LHCN-M2 (cell line): ENCODE data around the gene RDX. TPM values are rescaled to one million over a fixed set of nuclear protein-coding genes. Genes with fewer than 3 reads are reported as not detected.

Experiments
- DNase-seq: peaks from one replicate; pipeline ENCODE4 v3.0.0-alpha.2; 2012; ENCODE audit warnings: low read depth
- total RNA-seq: library from RNA; depleted of rRNA; stranded (reverse); fragments of >200 nt; gene quantifications from 2 replicates; pipeline ENCODE4 v1.2.3, GENCODE V29; 2014

Gene RDX
- total RNA-seq, 1 experiment from 2014 or later, result 109 TPM

DNA sequence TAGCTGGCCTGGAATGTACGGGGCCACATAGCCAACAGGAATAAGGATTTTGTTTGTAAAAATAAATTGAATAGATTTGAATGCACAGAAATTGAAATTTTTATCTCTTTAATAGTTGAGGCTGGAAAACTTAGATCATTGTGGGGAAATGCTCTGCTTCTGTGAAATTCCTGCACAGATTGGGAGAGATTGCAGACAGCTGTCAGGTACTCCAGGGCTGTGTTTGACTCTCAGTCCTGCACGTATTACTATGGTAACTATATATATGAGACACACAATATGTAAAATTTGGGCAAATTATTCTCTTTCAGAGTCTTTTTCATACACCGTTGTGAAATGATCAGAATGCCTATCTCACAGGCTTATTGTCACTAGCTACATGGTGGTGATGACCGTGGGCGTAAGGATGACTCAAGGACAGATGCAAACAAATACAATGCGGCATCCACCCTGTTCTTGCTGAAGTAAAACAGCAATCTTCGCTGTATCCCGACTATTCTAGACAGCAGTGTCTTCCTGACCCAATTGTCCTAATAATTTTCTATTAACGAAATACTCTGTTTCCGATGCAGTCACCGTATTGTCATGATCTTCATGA, 123.8 kb downstream of the RDX start:
- no peak for DNase-seq

DNA sequence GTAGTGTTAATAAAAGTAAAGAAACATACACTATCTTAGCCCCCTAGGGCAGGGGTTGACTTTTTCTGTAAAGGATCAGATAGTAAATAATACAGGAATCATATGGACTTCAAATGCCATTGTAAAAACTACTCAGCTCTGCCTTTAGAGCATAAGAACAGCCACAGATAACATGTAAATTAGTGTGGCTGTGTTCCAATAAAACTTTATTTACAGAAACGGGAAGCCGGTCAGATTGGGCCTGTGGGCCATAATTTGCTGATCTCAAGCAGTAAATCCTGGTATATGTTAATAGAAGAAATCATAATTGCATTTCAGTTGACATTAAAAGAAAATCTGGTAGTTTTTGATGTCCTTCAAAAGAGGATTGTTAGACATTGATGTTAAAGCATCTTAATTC, 126.7 kb downstream of the RDX start:
- no peak for DNase-seq

DNA sequence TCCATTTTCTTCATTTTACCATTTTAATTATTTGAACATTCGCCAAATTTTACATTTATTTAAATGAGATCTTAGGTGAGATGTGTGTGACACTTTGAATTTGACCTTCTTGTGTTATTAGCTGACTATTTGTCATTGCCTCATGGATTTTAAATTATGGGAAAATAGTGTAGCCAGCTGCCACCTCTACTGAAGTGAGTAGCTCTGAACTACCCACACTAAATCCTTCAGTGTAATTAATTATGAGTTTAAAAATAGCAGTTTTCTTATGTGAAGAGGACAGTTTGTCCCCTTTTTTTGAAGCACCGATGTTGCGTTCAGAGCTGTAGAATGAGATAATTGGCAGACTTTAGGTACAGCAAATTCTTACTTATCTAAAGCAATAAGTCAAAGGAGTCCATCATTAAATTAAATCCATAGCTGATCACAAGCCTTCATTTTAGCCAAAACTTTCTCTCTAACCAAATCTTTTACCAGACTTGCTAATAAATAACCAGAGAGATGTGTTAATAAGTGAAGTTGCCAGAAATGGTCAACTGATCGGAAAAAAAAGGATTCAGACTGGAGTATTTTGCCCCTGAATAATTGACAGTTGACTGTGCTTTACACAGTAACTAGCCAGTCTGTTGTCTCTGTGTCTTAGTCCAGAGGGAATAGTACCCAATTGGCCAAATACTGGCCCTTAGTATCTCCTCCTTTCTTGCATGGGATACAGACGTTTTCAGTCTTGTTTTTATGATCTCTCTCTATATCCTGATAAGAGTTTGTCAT, 128.2 kb downstream of the RDX start:
- DNase-seq, result no peak

DNA sequence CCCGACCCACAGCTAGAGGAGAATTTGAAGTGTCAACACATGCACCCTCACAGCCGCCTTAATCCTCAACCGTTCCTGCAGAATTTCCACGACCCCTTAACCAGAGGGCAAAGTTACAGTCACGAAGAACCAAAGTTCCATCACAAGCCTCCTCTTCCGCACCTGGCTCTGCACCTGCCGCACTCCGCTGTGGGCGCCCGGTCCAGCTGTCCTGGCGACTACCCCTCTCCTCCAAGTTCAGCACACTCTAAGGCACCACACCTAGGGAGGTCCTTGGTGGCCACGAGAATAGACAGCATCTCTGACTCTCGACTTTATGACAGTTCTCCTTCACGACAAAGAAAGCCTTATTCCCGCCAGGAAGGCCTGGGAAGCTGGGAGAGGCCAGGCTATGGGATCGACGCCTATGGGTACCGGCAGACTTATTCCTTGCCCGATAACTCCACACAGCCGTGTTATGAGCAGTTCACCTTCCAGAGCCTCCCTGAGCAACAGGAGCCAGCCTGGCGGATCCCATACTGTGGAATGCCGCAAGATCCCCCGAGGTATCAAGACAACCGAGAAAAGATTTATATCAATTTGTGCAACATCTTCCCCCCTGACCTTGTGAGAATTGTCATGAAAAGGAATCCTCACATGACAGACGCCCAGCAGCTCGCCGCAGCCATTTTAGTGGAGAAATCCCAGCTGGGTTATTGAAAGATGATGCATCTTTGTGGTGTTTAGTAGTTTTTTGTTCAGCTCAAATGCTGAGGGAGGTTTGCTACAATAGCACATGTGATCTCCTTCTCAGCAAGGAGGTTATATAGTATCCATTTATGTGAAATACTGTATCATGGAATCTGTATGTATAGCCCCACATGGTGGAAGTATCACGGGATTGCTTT, 131.1 kb downstream of the RDX start:
- DNase-seq, result no peak

DNA sequence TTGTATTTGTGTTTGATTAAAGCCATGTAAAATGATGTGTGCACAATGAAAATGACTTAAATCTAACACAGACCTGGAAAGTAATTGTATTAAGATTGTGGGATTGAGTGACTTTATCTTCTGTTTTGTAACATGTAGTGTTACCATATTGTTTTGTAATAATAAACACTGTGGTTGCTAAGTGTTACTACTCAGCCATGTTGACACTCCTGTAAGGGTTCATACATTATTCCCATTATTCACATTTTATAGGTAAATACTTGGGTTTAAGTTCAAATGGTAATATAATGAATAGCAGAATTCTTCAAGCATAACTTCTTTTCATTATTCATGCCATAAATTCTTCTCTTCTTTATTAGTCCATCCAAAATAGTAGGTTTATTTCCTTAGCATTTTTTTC, 134.2 kb downstream of the RDX start:
- no peak for DNase-seq

DNA sequence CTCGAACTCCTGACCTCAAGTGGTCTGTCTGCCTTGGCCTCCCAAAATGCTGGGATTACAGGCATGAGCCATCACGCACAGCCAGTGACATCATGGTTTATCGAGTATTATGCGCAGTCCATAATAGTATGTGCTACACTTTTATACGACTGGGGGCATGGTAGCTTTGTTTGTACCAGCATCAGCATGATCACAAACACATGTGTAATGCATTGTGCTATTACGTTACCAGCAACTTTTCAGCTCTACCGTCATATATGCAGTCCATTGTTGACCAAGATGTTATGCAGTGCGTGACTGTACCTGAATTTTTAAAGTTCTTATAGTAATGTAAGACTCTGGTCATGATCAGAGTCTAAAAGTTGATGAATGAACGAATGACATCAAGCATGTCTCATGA, 135.4 kb downstream of the RDX start:
- no peak for DNase-seq

DNA sequence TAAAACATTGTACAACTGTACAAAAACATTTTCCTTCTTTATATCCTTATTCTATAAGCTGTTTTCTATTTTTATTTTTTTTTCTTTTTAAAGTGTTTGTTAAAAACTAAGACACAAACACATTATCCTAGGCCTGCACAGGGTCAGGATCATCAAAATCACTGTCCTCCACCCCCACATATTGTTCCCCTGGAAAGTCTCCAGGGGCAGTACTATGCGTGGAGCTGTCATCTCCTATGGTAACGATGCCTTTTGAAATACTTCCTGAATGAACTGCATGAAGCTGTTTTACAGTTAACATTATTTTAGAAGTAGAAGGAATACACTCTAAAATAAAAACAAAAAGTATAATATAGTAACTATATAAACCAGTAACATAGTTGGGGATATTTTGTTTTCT, 136.0 kb downstream of the RDX start:
- no peak for DNase-seq

DNA sequence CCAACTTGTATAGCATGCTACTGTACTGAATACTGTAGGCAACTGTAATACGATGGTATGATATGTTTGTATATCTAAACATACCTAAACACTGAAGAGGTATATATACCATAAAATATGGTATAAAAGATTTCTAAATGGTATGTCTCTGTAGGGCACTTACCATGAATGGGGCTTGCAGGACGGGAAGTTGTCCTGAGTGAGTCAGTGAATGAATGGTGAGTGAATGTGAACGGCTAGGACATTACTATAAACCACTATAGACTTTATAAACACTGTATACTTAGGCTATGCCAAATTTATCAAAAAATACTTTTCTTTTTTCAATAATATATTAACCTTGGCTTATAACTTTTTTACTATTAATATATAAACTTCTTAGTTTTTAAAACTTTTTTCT, 136.4 kb downstream of the RDX start:
- DNase-seq, result no peak

DNA sequence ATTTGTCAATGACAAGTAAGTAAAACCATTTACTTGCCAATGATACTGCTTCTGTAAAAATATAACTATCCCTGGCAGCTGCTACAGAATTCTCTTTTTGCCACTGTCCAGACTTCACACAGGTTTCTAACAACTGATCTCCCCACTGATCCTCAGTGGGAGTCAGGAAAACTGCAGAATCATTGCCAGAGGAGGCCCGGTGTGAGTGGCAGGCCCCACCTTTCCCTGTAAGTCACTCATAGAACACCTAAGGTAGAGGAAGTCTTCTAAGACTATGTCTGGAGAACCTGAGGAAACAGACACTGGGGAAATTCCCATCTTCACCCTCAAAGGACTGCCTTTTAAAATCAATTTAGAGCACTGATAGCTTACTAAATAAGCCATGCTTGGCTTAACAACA, 136.9 kb downstream of the RDX start:
- DNase-seq, result no peak

DNA sequence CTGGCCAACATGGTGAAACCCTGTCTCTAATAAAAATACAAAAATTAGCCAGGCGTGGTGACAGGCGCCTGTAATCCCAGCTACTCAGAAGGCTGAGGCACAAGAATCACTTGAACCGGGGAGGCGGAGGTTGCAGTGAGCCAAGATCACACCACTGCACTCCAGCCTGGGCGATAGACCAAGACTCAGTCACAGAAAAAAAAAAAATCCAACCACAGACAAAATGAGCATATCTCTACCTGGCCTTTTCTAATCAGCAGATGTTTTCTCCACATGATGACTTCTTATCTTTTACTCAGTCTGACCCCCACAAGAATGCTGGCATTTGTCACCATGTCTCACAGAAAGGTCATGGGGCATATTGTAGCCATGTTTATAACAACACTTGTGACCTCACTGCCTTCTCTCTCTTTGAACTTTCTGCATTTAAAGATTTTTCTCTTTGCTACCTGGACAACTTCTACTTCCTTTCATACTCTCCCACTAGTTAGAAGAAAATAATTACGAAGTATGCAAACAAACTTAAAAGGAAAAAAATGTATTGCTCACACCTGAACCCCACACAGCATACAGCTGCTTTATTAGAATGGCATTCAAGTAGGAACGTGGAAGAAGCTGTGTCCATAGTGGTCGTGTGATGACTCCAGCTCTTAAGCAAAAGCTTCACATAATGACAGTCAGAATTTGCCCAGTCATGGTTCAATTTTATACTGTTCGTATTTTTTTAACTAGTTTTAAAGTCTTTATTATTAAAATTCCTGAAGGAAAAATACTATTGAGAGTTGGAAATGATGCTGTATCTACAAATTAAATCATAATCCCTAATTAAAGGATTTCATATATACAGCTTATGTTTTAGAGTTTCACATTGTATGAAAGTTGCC, 137.9 kb downstream of the RDX start:
- no peak for DNase-seq

DNA sequence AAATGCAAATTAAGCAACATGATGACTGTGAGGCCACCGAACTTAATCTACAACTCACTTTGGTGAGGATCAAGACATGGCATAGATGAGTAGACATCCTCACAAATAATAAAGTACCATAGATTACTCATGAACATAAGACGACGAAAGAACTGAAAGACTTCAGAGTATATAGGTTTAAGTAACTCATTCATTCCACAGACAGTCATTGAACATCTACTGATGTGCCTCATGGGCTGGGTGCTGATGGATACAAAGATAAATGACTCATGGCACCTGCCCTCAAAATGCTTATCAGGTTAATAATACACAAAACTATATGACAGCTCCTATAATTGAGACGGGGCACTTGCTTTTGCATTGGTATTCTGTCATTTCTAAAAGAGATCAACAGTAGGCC, 139.9 kb downstream of the RDX start:
- DNase-seq, result no peak

DNA sequence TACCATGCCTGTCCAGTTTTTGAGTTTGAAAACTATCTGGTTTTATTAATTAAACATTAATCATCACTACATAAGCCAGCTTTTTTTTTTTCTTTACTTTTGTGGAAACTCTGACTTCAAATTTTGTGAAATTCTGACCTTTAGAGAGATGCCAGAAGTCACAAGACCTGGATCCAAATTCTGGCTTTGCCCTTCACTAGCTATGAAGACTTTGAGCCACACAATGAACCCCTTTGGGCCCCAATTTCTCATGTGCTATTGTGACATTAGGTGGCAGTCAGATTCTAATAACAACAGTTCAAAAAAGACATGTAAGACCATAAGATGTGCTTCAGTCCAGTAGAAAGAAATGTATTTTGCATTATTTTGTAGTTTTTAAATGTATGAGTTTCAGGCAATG, 142.9 kb downstream of the RDX start:
- DNase-seq, result no peak

DNA sequence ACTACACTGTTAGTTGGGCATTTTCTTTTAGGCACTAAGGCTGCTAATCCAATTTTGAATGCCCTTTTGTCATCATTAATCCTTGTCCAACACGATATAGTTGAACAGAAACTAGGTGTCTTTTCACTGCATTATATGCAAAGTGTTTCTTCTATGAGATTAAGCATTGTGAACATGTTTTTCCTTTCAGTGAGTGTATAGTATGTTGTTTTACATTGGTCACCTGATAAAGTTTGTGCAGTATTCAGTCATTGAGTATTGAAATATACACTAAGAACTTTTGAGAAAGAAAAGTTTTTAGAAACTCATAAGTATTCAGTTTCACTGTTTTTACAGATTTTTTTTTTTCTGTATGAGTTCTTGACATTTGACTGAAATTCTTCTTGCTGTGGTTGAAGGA, 144.2 kb downstream of the RDX start:
- DNase-seq, result no peak

DNA sequence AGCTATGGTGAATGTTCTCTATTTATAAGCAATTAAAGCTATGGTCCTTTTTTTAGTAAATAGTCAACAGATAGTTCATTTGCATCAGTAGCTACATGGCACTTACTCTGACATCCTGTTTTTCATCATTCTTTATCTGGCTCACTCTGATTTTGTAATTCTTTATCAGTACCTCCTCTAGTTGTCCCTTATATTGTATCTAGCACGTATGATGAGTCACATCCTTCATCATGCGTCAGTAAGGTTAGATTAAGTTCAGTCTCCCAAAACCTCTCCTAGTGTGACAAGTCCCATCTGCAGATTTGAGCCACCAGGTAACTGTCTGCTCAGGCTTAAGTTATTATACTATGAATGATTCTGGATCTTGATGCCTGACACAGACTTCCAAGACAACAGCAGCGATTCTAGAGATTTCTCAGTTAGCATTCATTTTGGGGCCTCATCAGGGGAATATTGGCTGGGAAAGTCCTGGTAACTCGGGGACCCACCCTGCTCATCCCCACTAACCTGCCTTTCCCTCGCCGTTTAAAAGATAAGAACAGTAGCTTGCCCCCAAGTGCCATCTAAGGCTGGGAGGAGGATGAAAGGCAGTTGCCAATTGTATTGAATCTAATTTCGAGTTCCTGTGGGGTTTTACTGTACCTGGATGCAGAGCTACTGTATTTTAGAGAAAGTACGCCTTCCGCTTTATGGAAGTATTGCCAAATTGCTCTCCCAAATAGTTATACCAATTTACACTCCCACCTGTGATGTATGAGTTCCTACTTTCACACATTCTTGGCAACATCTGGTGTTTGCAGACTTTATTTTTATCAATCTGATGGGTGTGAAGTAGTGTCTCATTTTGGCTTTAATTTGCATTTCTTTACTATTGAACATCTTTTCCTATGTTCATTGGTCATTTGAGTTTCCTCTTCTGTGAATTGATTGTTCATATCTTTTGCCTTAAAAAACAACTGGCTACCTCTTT, 147.4 kb downstream of the RDX start:
- peak; percentile 71 for DNase-seq

DNA sequence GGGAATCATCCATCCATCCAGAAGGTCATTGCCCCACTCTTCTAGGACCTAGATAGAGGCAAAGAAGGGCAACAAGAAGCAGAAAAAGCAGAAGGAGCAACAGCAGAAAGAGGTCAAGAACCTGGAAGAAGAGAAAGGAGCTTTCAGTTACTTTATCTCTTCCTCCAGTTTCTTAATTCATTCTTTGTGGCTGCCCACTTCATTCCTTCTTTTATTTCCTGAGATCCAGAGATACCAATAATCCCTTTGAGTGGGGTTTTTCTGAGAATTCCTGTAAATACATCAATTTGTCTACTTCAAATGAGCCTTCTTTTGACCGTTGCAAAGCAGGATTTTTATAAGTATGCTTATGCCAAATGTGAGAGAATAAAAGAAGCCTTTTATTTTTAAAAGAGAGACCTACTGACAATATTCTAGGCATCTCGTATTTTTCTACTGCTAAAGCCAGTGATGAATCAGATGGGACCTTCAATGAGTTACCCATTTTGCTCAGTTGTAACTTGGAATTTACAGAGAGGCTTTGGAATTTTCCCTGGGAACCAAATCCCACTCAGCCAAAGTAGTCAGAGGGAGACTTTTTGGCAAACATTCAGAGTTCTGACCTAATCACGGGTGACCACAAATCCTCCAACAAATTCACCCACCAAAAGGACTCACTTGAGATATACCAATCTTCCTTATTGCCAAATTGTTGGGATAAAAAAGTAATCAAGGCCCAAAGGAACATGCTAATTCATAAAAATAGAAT, 148.3 kb downstream of the RDX start:
- peak; percentile 79 for DNase-seq

DNA sequence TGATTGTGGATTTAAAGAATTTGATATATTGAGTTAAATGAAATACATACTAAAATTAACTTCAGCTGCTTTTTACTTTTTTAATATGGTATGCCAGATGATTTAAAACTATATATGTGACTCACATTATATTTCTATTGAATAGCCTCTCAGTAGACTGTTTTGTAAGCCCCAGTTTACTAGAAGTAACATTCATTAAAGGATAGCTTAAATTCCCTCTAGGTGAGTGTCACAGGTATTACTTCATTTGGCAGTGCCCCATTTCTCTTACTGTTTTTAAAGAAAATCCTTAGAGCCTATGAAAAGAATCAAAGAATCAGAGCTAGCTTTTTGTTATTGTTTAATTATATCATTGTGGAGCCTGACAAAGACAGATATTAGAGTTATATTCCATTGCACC, 154.6 kb downstream of the RDX start:
- no peak for DNase-seq

DNA sequence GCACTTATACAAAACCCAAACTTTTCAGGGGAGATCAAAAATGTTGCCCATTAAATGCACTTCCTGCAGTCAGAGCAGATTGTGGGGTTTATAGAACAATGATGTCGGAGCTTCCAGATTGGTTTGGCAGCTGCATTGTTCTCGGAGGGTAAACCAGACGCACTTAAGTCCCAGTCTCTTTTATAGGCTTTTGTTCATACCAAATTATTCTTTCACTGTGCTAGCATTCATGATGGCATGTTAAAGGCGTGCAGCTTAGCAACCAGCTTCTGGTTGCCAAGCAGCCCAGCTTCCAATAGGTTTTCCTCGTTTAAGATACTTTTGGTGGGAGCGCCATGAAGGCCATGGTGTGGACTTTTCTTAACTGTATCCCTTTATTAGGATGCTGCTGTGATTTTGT, 162.3 kb downstream of the RDX start:
- DNase-seq, result no peak

DNA sequence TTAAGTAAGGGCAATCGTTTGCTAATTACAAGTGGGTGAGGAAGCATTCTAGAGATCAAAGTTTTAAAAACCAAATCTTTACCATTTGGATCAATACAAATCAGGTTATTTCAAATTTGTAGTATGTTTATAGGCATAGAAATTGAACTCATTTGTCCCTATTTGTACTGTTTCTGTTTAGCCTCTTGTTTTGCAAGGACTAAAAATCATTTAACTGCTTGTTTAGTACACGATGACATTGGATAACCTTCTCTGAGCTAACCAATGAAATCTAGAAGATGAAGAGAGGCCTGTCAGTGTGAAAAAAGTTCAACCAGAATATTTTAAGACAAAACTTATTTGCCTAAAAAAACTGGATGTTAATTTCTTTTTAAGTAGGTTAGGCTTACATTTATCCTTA, 163.3 kb downstream of the RDX start:
- DNase-seq, result no peak

DNA sequence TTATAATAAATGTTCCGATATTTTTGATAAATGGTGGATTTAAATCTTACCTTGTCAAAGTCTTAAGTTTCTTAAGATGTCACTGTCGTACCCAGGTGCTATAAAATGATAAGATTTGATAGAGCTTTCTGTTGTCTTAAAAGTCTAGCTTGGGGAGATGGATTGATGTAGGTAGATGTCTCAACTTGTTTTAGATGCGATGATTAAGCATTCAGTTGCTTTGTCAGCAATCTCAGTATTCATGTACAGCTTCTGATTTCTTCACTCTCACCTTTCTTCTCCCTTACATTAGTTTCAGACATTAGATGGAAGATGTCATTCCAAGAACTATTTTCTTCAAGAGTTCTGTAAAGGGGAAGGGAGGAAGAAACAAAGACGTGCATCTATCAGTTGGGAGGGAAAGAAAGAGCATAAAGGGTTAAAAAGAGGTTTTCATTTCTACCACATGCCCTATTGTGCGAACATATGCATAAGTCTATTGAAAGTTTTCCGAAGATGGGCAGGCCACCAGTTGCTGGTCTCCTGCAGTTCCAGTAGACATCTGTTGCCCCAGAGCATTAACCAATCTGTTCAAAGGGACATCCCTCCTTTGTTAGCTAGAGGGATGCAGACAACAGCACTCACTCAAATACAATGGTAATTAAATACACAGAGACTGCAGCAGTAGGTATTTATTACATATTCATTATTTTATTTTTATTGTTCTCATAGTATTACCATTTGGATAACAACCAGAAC, 164.9 kb downstream of the RDX start:
- no peak for DNase-seq
